ENCODE data around the gene MTAP.

GRCh38 chr9:21969951-21970799 lies 167.7 kb downstream of the MTAP start:
- TF ChIP-seq, protein P1, sequence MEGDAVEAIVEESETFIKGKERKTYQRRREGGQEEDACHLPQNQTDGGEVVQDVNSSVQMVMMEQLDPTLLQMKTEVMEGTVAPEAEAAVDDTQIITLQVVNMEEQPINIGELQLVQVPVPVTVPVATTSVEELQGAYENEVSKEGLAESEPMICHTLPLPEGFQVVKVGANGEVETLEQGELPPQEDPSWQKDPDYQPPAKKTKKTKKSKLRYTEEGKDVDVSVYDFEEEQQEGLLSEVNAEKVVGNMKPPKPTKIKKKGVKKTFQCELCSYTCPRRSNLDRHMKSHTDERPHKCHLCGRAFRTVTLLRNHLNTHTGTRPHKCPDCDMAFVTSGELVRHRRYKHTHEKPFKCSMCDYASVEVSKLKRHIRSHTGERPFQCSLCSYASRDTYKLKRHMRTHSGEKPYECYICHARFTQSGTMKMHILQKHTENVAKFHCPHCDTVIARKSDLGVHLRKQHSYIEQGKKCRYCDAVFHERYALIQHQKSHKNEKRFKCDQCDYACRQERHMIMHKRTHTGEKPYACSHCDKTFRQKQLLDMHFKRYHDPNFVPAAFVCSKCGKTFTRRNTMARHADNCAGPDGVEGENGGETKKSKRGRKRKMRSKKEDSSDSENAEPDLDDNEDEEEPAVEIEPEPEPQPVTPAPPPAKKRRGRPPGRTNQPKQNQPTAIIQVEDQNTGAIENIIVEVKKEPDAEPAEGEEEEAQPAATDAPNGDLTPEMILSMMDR (IDR thresholded peaks at IDR 0.05) = no peak
- TF ChIP-seq POLR2A (IDR thresholded peaks at IDR 0.05) (no peak), EP300 (IDR thresholded peaks at IDR 0.05; ENCODE audit: low read depth) (no peak)

Data from transverse colon (tissue), 3 donors.